Measurements from ENCODE around the gene EEPD1. TPM values are rescaled to one million over a fixed set of nuclear protein-coding genes. Genes with fewer than 3 reads are reported as not detected.
A peak's percentile ranks its signal among the peaks of the same experiment; 100 is the strongest.
"Not testable (repeated sequence)": the region's sequence is repeated elsewhere in the genome, so short reads cannot be mapped to it uniquely, and the experiment has no call there.

The EEPD1 gene
- polyA plus RNA-seq, 1 donor from 2014 or later: 1.9 TPM

DNA sequence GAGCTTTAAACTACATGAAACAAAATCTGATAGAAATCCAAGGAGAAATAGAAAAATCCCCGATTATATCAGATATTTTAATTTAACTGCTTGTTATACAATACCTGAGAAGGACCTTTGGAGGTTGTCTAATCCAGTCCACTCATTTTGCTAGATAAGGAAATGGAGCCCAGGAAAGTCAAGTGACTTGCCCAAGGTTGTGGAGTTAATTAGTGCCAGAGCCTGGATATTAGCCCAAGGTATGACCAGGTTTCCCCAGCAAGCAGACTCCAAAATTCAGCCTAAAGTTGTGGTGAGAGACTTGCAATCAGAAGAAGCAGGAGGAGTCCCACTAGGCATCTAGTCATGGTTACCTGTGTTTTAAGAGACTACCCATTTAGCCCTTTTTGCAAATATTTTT is 11.7 kb upstream of the EEPD1 start:
- Mint-ChIP-seq H3K27ac (no peak overlapping the region), H3K27me3 (no peaks in the 10 kb centered on the region), H3K36me3 (no peaks in the 10 kb centered on the region)

DNA sequence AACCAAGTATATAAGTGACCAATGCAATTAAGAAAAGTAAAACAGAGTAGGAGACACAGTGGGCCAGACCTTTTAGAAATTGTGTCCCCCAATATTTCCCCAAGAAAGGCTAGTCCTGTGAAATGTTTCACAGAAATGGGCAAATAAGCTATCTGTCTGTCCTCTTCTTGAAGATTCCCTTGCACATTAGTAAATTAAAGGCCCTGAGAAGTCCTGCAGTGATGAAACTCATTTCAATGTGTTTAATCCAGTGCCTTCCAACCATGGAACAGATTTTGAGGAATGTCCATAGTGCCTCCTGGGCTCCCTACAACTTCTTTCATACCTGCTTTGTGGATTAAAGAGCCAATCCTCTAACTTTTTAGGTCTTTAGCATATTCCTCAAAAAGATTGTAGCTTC is 11.2 kb upstream of the EEPD1 start:
- Mint-ChIP-seq H3K4me3 (no peak overlapping the region), H3K4me1 (no peaks in the 10 kb centered on the region), H3K9me3 (peaks cover 0 to 10% (median 3%) of the 10 kb centered on the region in 3 donors), H3K27me3 (no peaks in the 10 kb centered on the region), H3K27ac (no peak overlapping the region), H3K36me3 (no peaks in the 10 kb centered on the region)

More for the DNA sequence above, 11.7 kb upstream of the EEPD1 start:
- peaks cover 0 to 10% (median 3%) of the 10 kb centered on the region in 3 donors for H3K9me3 Mint-ChIP-seq
- H3K4me1 Mint-ChIP-seq: no peaks in the 10 kb centered on the region
- no peak overlapping the region for H3K4me3 Mint-ChIP-seq

DNA sequence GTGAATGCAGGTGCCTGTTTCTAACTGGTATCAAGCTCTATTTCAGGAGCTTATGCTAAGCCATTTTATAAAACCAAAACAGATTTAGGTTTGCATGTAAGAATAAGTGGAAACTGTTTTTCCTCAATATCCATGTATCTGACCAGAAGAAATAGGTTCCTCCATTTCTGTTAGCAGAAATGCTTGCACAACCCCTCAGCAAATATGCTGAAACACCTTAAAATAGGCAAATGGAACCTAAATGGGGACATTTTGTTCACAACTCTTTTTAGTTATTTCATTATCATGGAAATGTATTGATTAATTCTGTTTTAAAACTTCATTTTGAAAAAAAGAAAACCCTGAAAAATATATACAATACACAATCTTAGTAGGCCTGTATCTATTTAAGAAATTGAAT is 8.9 kb upstream of the EEPD1 start:
- H3K4me3 Mint-ChIP-seq: no peak overlapping the region
- no peak overlapping the region for H3K27ac Mint-ChIP-seq
- no peaks in the 10 kb centered on the region for H3K4me1 Mint-ChIP-seq
- H3K27me3 Mint-ChIP-seq: no peaks in the 10 kb centered on the region
- H3K36me3 Mint-ChIP-seq: no peaks in the 10 kb centered on the region
- peaks cover 0 to 10% (median 3%) of the 10 kb centered on the region in 3 donors for H3K9me3 Mint-ChIP-seq

DNA sequence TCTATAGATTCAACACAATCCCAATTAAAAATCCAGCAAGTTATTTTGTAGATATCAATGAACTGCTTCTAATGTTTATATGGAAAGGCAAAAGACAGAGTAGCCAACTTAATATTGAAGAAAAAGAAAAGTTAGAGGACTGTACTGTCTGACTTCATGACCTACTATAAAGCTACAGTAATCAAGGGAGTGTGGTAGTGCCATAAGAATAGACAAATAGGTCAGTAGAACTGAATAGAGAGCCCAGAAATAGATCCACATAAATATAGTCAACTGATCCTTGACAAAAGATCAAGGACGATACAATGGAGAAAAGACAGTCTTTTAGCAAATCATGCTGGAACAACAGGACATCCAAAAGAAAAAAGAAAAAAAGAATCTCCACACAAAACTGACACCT is 7.4 kb upstream of the EEPD1 start:
- H3K4me3 Mint-ChIP-seq: no peak overlapping the region
- no peaks in the 10 kb centered on the region for H3K4me1 Mint-ChIP-seq
- no peak overlapping the region for H3K27ac Mint-ChIP-seq
- H3K36me3 Mint-ChIP-seq: no peaks in the 10 kb centered on the region
- peaks cover 0 to 5% (median 3%) of the 10 kb centered on the region in 3 donors for H3K9me3 Mint-ChIP-seq
- H3K27me3 Mint-ChIP-seq: no peaks in the 10 kb centered on the region

DNA sequence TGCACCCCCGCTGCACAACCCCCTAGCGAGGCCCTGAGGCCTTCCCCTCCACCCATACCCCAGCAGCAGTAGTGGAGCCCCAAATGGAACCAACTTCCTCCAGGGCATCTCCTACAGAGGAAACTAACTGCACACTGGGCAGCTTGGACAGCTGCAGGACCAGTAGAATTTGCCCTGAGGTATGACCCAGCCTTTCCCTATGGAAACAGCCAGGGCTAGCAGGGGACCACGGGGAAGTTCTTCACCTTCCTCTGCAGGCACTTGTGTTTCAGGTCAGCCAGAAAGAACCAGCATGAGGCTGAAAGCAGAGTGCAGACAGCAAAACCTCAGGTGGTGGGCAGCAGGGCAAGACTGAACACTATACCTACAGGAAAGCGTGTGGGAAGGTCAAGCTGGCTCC is 5.7 kb upstream of the EEPD1 start:
- no peaks in the 10 kb centered on the region for H3K9me3 Mint-ChIP-seq
- H3K36me3 Mint-ChIP-seq: no peaks in the 10 kb centered on the region
- no peaks in the 10 kb centered on the region for H3K27me3 Mint-ChIP-seq
- no peak overlapping the region for H3K27ac Mint-ChIP-seq
- peaks cover 0 to 2% (median 0%) of the 10 kb centered on the region in 3 donors for H3K4me1 Mint-ChIP-seq
- H3K4me3 Mint-ChIP-seq: no peak overlapping the region

DNA sequence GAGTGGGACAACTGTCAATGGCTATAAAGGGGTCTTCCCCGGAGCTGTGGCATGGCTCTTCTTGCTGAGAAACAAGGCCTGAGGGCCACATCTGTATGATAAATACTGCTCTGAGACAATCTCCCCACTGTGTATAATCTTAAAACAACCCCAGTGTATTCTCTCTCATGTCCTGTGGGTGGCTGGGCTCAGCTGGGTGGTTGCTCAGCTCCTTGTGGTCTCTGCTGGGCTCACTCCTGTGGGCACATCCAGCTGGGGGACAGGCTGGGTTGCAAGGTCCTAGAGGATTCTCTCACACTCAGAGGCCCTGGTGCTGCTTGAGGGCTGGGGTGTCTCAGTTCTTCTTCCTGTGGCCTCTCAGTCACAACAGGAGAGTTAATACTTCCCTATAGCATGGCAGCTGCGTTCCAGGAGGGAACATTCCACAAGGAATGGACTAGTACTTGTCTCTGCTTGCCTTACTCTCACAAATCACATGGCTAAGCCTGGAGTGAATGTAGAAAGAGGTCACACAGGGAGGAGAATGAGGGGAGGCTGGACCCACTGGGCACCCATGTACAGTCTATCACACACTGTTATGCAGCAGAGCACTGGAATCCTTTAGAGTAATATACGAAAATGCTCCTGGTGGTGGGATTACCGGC is 4.5 kb upstream of the EEPD1 start:
- H3K36me3 Mint-ChIP-seq: no peaks in the 10 kb centered on the region
- H3K4me3 Mint-ChIP-seq: no peak overlapping the region
- H3K27me3 Mint-ChIP-seq: no peaks in the 10 kb centered on the region
- H3K27ac Mint-ChIP-seq: no peak overlapping the region
- H3K4me1 Mint-ChIP-seq: peaks cover 0 to 3% (median 0%) of the 10 kb centered on the region in 3 donors
- H3K9me3 Mint-ChIP-seq: no peaks in the 10 kb centered on the region

DNA sequence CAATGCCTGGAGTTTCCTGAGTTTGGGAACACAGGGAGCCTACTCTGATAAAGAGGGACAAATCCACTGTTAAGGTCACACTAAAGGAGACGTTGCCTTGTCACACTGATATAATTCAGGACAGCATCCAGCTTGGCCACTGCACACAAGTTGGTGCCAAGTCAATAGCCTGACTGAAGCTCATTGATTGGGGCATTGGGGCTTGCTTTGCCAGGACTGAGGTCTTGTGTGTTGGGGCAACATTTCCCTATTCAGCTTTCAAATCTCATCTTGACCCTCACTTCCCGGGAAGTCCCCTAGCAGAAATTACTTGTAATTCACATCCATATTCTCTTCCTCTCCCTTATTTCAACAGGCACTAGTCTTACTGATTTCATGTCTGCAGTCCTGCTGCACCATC is 3.8 kb upstream of the EEPD1 start:
- not testable (repeated sequence) for H3K4me3 Mint-ChIP-seq, H3K27me3 Mint-ChIP-seq, H3K9me3 Mint-ChIP-seq, H3K36me3 Mint-ChIP-seq, H3K27ac Mint-ChIP-seq, H3K4me1 Mint-ChIP-seq

DNA sequence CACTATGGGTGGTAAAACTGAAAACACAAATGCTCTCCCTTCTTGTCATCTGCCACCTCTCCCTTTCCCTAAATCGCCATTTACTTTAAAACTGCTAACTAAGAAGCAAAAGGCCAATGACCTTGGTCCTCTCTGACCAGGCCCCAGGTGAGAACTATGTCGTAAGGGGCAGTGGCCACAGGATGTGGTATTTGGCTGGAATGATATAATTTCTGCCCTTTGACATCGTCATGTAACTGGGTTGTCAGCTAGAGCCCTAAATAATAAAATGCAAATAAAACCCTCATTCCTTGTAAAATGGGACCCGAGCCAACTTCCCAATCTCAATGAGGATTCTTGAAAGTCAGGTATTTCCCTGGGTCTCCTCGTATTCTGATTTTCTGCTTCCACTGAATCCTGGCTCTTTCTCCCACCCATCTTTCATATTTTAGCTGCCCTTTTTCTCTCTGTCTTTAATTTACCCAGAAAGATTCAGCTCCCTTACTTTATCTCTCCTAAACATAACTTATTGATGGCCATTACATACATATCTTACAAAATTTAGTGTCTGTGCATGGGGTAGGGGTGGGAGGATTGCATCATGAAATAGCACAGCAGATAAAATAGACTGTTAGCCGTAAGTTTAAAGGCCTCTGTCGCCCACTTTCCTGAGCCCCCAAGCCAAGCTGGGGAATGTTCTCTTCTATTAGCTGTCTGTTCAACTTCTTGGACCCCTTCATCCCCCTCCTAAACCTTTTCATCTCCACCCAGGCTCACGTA is 3.2 kb upstream of the EEPD1 start:
- Mint-ChIP-seq H3K27ac (no peak overlapping the region), H3K36me3 (no peaks in the 10 kb centered on the region)

DNA sequence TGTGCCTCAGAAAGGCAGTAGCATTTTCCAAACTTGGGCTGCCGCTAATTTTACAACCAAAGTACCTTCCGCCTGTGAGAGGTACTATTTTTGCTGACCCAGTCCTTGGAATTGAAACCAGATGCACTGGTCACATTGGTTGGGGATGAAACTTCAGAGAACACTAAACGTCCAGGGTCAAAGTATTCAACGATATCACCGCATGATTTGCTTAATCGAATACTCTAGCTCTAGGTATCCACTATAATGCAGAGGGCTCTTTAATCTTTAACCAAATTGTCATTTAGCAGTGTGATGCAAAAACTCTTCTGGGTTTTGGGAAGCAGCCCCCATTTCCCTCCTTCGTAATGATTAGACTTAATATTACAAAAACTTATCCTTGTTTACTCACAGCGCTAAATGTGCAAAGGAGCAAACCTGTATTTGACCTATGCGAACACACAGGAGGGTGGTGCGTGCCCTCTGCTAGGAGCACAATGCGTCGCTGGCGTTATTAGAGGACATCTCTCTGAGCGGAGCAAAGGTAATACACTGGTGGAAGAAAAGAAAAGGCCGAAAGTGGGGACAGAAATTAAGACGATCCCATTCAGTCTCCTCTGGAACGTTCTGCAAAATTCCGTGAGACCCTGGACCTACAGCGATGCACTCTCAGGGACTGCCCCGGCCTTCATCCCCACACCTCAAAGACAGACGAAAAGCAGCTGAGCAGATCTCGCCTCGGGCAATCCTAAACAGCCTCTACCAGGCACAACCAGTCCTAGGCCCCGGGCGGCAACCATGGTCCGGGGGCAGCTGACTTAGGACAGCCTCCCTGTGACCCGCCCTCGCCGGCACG is 916 bp upstream of the EEPD1 start:
- H3K36me3 Mint-ChIP-seq: no peaks in the 10 kb centered on the region
- peak overlapping the region; percentile 79 to 97 (median 86) for H3K4me3 Mint-ChIP-seq
- H3K4me1 Mint-ChIP-seq: peaks cover 0 to 7% (median 7%) of the 10 kb centered on the region in 3 donors
- H3K9me3 Mint-ChIP-seq: no peaks in the 10 kb centered on the region
- peak overlapping the region in 1 of 3 donors; percentile 34 for H3K27ac Mint-ChIP-seq
- H3K27me3 Mint-ChIP-seq: peaks cover 1% of the 10 kb centered on the region

More for the DNA sequence above, 3.2 kb upstream of the EEPD1 start:
- Mint-ChIP-seq H3K27me3 (no peaks in the 10 kb centered on the region), H3K4me3 (no peak overlapping the region), H3K9me3 (no peaks in the 10 kb centered on the region), H3K4me1 (peaks cover 0 to 7% (median 7%) of the 10 kb centered on the region in 3 donors)

DNA sequence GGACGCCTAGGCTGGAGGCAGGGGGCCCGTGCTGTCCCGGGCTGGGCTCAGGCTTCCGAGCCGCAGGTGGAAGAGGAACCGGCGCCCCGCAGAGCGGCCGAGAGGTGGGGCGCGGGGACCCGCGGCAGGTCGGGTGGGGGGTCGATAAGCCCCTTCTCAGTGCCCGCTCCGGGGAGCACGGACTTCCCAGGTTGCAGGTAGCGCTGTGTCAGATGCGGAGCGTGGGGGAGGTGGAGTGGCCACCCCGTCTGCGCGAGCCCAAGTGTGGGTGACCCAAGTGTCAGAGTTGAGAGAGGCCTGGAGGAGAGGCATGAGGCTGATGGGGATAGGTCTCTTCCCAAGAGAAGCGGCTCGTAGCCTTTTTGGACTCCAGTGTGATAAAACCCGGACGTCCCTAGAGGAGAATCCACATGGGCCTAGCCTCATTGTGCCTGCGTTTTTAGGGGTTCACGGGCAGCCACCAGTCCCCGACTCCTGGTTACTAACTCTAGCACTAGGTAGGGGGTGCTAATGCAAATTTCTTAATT is 580 bp downstream of the EEPD1 start:
- H3K36me3 Mint-ChIP-seq: no peaks in the 10 kb centered on the region
- peak overlapping the region in 1 of 3 donors; percentile 70 for H3K27ac Mint-ChIP-seq
- peaks cover 0 to 7% (median 7%) of the 10 kb centered on the region in 3 donors for H3K4me1 Mint-ChIP-seq
- H3K27me3 Mint-ChIP-seq: peaks cover 1% of the 10 kb centered on the region
- H3K4me3 Mint-ChIP-seq: peak overlapping the region; percentile 79 to 97 (median 84)
- H3K9me3 Mint-ChIP-seq: no peaks in the 10 kb centered on the region

DNA sequence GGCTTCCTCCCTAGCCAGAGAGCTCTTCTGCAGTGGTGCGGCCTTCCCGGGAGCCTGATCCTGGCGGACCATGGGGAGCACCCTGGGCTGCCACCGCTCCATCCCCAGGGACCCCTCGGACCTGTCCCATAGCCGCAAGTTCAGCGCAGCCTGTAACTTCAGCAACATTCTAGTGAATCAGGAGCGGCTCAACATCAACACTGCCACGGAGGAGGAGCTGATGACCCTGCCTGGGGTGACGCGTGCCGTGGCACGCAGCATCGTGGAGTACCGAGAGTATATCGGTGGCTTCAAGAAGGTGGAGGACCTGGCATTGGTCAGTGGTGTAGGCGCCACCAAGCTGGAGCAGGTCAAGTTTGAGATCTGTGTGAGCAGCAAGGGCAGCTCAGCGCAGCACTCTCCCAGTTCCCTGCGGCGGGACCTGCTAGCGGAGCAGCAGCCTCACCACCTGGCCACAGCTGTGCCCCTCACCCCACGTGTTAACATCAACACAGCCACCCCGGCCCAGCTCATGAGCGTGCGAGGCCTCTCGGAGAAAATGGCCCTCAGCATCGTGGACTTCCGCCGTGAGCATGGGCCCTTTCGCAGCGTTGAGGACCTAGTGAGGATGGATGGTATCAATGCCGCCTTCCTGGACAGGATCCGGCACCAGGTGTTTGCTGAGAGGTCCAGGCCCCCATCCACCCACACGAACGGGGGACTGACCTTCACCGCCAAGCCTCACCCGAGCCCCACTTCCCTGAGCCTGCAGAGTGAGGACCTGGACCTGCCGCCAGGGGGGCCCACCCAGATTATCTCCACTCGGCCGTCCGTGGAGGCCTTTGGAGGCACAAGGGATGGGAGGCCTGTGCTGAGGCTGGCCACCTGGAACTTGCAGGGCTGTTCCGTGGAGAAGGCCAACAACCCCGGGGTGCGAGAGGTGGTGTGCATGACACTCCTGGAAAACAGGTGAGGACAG is 1.5 kb downstream of the EEPD1 start:
- H3K4me1 Mint-ChIP-seq: peaks cover 0 to 7% (median 7%) of the 10 kb centered on the region in 3 donors
- no peaks in the 10 kb centered on the region for H3K9me3 Mint-ChIP-seq
- H3K27me3 Mint-ChIP-seq: peaks cover 1% of the 10 kb centered on the region
- H3K4me3 Mint-ChIP-seq: peak overlapping the region; percentile 79 to 97 (median 84)
- H3K27ac Mint-ChIP-seq: peak overlapping the region in 1 of 3 donors; percentile 70
- no peaks in the 10 kb centered on the region for H3K36me3 Mint-ChIP-seq

DNA sequence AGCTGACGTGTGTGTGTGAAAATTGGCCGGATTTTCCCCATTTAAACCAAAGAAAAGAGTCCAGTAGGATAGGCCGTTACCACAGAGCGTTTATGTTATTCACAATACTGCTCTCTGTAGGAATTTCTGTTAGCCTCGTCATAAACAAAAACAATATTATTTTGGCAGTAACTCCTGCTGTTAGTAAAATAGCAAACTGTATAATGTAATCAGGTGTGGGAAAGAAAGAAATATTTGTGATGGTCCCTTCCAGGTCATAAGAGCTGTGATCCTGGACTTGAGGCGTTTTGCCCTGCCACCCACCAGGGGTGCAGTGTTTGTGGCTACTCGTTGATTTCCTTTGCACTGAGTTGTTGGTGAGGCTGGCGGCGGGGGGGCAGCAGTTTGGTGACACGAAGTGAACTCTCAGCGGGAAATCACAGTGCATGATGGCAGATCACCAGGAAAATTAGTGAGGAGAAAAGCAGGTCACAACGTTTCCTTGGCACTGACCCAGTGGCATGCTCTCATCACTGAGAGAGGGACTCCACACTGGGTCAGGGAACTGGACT is 2.8 kb downstream of the EEPD1 start:
- peaks cover 0 to 7% (median 7%) of the 10 kb centered on the region in 3 donors for H3K4me1 Mint-ChIP-seq
- H3K27me3 Mint-ChIP-seq: peaks cover 1% of the 10 kb centered on the region
- peak overlapping the region in 1 of 4 donors; percentile 53 for H3K4me3 Mint-ChIP-seq
- no peak overlapping the region for H3K27ac Mint-ChIP-seq
- H3K9me3 Mint-ChIP-seq: no peaks in the 10 kb centered on the region
- peaks cover 2% of the 10 kb centered on the region for H3K36me3 Mint-ChIP-seq

DNA sequence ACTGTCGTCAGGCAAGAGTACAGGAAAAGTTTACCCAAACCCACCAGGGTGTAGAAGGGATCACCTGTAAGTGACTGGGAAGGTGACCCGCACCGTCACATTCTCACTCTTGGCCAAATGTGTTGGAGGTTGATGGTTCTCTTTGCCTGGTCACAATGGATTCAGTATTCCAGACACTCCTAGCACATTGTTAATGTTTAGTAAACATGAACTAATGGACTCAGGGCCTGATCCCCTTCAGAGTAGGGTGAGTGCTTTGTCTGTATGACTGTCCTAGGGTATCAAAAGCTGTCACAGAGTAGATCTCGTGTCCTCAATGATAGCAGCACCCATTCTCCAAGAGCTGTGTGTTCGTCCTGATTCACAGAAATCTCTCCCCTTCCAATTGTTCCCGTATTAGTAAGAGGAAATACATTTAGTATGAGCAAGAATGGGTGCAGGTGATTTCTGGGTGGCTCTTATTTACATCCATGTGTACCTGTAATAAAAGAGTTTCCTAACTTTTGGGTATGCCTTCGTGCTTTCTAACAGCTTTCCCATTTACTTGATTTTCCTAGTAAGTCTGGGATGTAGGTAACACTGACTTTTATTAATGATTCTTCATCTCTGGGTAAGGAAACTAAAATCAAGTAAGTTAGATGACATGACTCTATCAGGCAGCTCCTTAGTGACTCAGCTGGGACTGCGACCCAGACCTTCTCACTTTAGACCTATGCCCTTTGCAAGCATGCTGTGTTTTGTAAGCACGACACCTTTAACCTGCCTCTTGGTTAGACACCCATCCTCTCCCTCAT is 4.7 kb downstream of the EEPD1 start:
- Mint-ChIP-seq H3K4me3 (peak overlapping the region in 1 of 4 donors; percentile 25), H3K27ac (peak overlapping the region in 1 of 3 donors; percentile 35), H3K36me3 (peaks cover 2% of the 10 kb centered on the region)

More for the DNA sequence above, 4.7 kb downstream of the EEPD1 start:
- Mint-ChIP-seq H3K9me3 (no peaks in the 10 kb centered on the region), H3K27me3 (peaks cover 1% of the 10 kb centered on the region), H3K4me1 (peaks cover 0 to 7% (median 5%) of the 10 kb centered on the region in 3 donors)
